PC-3 (cell line): ENCODE measurements around the gene ABCC8.

Source experiments
- CTCF ChIP-seq: fragments of 300-600 bp; sonication (generic); conservative IDR thresholded peaks from 2 replicates; pipeline ENCODE4 v1.5.1; 2017; ENCODE audit warnings: antibody characterized with exemption, low read depth, mild to moderate bottlenecking, low read length
- EZH2 ChIP-seq: fragments of 300-600 bp; sonication (generic); IDR thresholded peaks from one replicate; pipeline ENCODE4 v1.6.1; 2017; ENCODE audit warnings: antibody characterized with exemption, mild to moderate bottlenecking, low read length; ENCODE audit not compliant: unreplicated experiment

- TF ChIP-seq CTCF (no peak), EZH2 (no peak)
Observed at GRCh38 chr11:17401316-17401715, 75.3 kb downstream of the ABCC8 start.
